ACC112 (cell line): ENCODE results near the gene PTPRN2.

Source experiments
- H2AFZ ChIP-seq: fragments of 200-600 bp; sonication (generic); one replicate; pipeline ENCODE4 v1.6.0; 2017; ENCODE audit warnings: antibody characterized with exemption, low read length; ENCODE audit not compliant: unreplicated experiment
- H3K27ac ChIP-seq: fragments of 200-600 bp; sonication (generic); 2 replicates; pipeline ENCODE4 v1.5.1; 2014; ENCODE audit warnings: low read depth, mild to moderate bottlenecking, antibody characterized with exemption, low read length, moderate library complexity
- H3K27me3 ChIP-seq: fragments of 200-600 bp; sonication (generic); 2 replicates; pipeline ENCODE4 v1.6.1; 2014; ENCODE audit warnings: mild to moderate bottlenecking, antibody characterized with exemption, low read length, moderate library complexity, mixed read lengths; ENCODE audit not compliant: insufficient read depth
- H3K36me3 ChIP-seq: fragments of 200-600 bp; sonication (generic); 2 replicates; pipeline ENCODE4 v1.6.1; 2016; ENCODE audit warnings: mild to moderate bottlenecking, antibody characterized with exemption, low read length, moderate library complexity, mixed read lengths; ENCODE audit not compliant: insufficient read depth
- H3K4me1 ChIP-seq: fragments of 200-600 bp; sonication (generic); one replicate; pipeline ENCODE4 v1.6.1; 2016; ENCODE audit warnings: low read length, mixed read lengths; ENCODE audit not compliant: insufficient read depth, unreplicated experiment, control insufficient read depth
- H3K4me3 ChIP-seq: fragments of 200-600 bp; sonication (generic); 2 replicates; pipeline ENCODE4 v1.5.1; 2014; ENCODE audit warnings: mild to moderate bottlenecking, low read depth, low read length
- H3K79me2 ChIP-seq: fragments of 200-600 bp; sonication (generic); one replicate; pipeline ENCODE4 v1.6.0; 2016; ENCODE audit warnings: low read length; ENCODE audit not compliant: control insufficient read depth, unreplicated experiment, insufficient read depth

PTPRN2 gene

GRCh38 chr7:158056761-158057160 is 530.9 kb downstream of the PTPRN2 start:
- Histone ChIP-seq H3K4me3 (no peak overlapping the region), H3K27me3 (no peaks in the 10 kb centered on the region), H3K36me3 (no peaks in the 10 kb centered on the region), H3K27ac (no peak overlapping the region), H3K79me2 (no peaks in the 10 kb centered on the region), H3K4me1 (no peaks in the 10 kb centered on the region), H2AFZ (no peak overlapping the region)

DNA sequence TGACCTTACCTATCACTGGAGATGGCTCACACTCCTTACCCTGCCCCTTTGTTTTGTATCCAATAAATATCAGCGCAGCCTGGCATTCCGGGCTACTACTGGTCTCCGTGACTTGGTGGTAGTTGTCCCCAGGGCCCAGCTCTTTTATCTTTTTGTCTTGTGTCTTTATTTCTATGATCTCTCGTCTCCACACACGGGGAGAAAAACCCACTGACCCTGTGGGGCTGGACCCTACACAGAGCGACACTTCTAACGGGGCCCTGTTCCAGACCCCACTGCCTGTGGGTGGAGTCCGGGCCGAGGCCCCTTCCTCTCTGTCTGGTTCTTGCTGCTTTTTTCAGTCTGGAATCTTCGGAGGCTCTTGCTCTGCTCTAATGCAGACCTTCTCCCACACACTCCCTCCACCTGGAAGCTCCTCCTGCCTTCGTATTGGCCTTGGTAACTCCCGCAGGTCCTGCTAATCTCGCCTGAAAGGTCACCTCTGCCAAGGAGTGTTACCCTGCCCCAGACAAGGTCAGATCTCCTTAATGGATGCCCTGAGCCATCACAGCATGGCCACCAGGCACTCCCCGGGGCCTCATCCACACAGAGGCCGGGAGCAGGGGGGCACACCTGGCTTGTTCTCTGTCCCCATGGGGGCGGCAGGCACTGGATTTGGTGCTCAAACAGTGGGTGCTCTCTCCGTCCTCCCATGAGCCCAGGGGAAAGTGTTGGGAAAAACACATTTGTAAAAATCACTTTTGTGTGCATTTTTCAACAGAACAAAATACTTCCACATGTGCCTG is 531.7 kb downstream of the PTPRN2 start:
- no peaks in the 10 kb centered on the region for H3K79me2 ChIP-seq

DNA sequence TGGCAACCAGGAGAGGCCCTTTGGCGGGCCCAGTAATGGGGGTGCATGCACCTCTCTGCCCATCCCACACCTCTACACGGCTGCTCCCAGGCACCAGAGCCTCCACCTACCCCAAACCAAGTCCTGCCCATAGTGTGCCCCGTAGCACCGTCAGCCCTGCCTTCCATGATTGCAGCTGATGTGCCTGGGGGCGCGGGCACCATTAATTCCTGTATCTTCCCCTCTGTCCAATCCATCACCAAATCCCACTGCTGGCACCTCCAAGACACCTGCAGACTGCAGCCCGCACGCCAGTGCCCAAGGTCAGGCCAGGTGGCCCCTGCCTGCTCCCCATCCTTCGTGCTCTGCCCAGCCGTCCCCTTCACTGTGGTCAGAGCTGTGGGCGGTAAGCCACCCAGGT is 533.0 kb downstream of the PTPRN2 start:
- Histone ChIP-seq H3K27me3 (no peaks in the 10 kb centered on the region), H3K27ac (no peak overlapping the region)

More for the DNA sequence above, 531.7 kb downstream of the PTPRN2 start:
- Histone ChIP-seq H2AFZ (no peak overlapping the region), H3K36me3 (no peaks in the 10 kb centered on the region), H3K4me1 (no peaks in the 10 kb centered on the region), H3K4me3 (no peak overlapping the region), H3K27ac (no peak overlapping the region), H3K27me3 (no peaks in the 10 kb centered on the region)

GRCh38 chr7:158054081-158054480 is 533.5 kb downstream of the PTPRN2 start:
- Histone ChIP-seq H3K27ac (no peak overlapping the region), H2AFZ (no peak overlapping the region), H3K36me3 (no peaks in the 10 kb centered on the region), H3K4me3 (no peak overlapping the region), H3K27me3 (no peaks in the 10 kb centered on the region), H3K4me1 (no peaks in the 10 kb centered on the region), H3K79me2 (no peaks in the 10 kb centered on the region)

More for the DNA sequence above, 533.0 kb downstream of the PTPRN2 start:
- H3K79me2 ChIP-seq: no peaks in the 10 kb centered on the region
- no peaks in the 10 kb centered on the region for H3K36me3 ChIP-seq
- H3K4me1 ChIP-seq: no peaks in the 10 kb centered on the region
- no peak overlapping the region for H3K4me3 ChIP-seq
- H2AFZ ChIP-seq: no peak overlapping the region

DNA sequence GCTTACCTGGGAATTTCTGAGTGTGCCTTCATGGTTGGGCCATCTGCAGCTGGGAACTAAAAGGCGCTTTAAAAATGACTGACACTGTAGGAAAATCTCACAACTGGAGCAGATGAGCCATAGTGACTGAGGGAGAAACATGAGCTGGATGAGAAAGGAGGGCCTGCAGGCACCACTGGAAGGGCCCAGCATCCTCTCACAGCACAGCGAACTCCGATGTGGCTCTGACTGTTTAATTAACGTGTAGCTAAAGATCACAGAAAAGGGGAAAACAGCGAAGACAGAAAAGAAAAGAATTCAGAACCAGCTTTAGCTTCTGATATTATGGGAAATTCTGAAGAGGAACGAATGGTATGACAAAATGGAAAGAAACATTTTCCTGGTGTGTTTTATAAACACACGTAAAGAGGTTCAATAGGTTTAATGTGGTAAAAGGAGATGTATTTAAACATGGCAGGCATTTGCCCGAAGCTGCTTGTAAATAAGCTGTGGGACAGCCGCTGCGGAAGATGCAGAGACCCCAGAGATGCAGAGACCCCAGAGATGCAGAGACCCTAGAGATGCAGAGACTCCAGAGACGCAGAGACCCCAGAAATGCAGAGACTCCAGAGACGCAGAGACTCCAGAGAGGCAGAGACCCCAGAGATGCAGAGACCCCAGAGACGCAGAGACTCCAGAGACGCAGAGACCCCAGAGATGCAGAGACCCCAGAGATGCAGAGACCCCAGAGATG is 534.3 kb downstream of the PTPRN2 start:
- H3K4me1 ChIP-seq: no peaks in the 10 kb centered on the region
- H3K27me3 ChIP-seq: no peaks in the 10 kb centered on the region
- no peak overlapping the region for H3K4me3 ChIP-seq
- H3K27ac ChIP-seq: no peak overlapping the region
- no peaks in the 10 kb centered on the region for H3K36me3 ChIP-seq
- no peak overlapping the region for H2AFZ ChIP-seq
- H3K79me2 ChIP-seq: no peaks in the 10 kb centered on the region

GRCh38 chr7:158052381-158053060 is 535.1 kb downstream of the PTPRN2 start:
- no peaks in the 10 kb centered on the region for H3K36me3 ChIP-seq
- no peak overlapping the region for H3K4me3 ChIP-seq
- H3K4me1 ChIP-seq: no peaks in the 10 kb centered on the region
- H3K27me3 ChIP-seq: no peaks in the 10 kb centered on the region
- no peak overlapping the region for H3K27ac ChIP-seq
- no peaks in the 10 kb centered on the region for H3K79me2 ChIP-seq
- H2AFZ ChIP-seq: no peak overlapping the region

DNA sequence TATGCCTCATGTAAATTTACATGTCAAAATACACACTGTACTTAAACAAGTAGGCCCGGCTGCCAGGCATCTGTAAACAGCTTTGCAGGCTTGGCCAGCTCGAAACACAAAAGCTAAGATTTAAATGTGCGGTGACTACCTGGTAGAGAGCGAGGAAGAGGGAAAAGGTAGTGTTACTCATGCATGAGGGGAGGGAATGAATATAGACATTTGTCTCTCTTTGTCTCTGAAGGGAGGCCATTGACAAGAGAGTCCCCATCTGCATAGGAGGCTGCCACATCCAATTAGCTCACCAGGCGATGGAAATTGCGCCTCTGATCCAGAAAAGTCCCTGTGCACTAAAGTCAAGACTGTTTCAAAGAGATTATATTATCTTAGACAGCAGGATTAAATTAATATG is 535.8 kb downstream of the PTPRN2 start:
- Histone ChIP-seq H3K36me3 (no peaks in the 10 kb centered on the region), H3K79me2 (no peaks in the 10 kb centered on the region), H3K27ac (no peak overlapping the region), H3K27me3 (no peaks in the 10 kb centered on the region), H3K4me1 (no peaks in the 10 kb centered on the region), H2AFZ (no peak overlapping the region), H3K4me3 (no peak overlapping the region)

- Histone ChIP-seq H3K4me1 (no peaks in the 10 kb centered on the region), H3K27me3 (no peaks in the 10 kb centered on the region), H3K4me3 (no peak overlapping the region), H3K36me3 (no peaks in the 10 kb centered on the region), H2AFZ (no peak overlapping the region), H3K79me2 (no peaks in the 10 kb centered on the region), H3K27ac (no peak overlapping the region)
Observed at GRCh38 chr7:158050978-158051651, 536.5 kb downstream of the PTPRN2 start.

DNA sequence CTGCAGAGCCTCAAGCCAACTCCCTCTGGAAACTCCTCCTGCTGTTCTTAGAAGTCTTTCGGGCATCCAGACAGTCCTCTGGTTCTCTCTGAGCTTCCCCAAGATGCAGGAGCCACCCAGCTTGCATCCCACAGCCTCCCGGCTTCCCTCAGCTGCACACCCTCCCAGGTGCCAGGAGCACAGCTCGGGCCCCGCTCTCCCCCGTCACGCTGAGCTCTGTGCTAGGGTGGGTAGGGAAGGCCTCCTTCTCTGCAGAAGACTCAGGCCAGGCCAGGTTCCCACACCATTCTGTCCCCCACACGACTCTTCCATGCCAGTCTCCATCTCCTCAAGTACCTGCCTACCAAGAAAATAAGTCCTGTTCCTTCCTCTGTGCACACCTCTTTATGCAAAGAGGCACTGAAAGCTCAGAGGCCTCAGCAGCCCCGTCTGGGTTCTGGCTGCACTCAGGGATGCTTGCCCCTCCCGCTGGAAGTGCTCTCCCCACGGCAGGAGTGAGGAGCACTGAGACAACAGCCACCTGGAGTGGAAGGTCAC is 537.1 kb downstream of the PTPRN2 start:
- Histone ChIP-seq H3K27me3 (no peaks in the 10 kb centered on the region), H3K79me2 (no peaks in the 10 kb centered on the region), H3K4me1 (no peaks in the 10 kb centered on the region), H3K36me3 (no peaks in the 10 kb centered on the region), H2AFZ (no peak overlapping the region), H3K27ac (no peak overlapping the region), H3K4me3 (no peak overlapping the region)

- H2AFZ ChIP-seq: no peak overlapping the region
- H3K4me1 ChIP-seq: no peaks in the 10 kb centered on the region
- H3K27me3 ChIP-seq: no peaks in the 10 kb centered on the region
- H3K36me3 ChIP-seq: no peaks in the 10 kb centered on the region
- no peak overlapping the region for H3K27ac ChIP-seq
- H3K4me3 ChIP-seq: no peak overlapping the region
- H3K79me2 ChIP-seq: no peaks in the 10 kb centered on the region
Observed at GRCh38 chr7:158049271-158049670, 538.4 kb downstream of the PTPRN2 start.
